Esophagus squamous epithelium (tissue), 5 donors: Measurements from ENCODE around the gene VAV3. TPM values are rescaled to one million over a fixed set of nuclear protein-coding genes. Genes with fewer than 3 reads are reported as not detected.
A peak's percentile ranks its signal among the peaks of the same experiment; 100 is the strongest.

ENCODE experiments used
- DNase-seq: peaks from one replicate; lab custom pipeline; 2025; lab: John Stamatoyannopoulos, UW
- H3K27ac ChIP-seq, 4 donors: fragments of 200-600 bp; sonication (generic); one replicate each; pipeline ENCODE4 v1.5.1; 2016 to 2019; ENCODE audit warnings: mild to moderate bottlenecking in 1 of 4
- H3K27me3 ChIP-seq, 4 donors: fragments of 200-600 bp; sonication (generic); 1 replicate in 3 of 4; 2 replicates in 1 of 4; pipeline versions ENCODE4 v1.5.1 to v1.6.0; 2017 to 2021; ENCODE audit warnings: antibody characterized with exemption in 1 of 4
- H3K36me3 ChIP-seq, 3 donors: fragments of 200-600 bp; sonication (generic); one replicate each; pipeline ENCODE4 v1.5.1; 2016 to 2019
- H3K4me1 ChIP-seq, 3 donors: fragments of 200-600 bp; sonication (generic); one replicate each; pipeline ENCODE4 v1.5.1; 2017 to 2019
- H3K4me3 ChIP-seq, 4 donors: fragments of 200-600 bp; sonication (generic); 1 replicate in 3 of 4; 2 replicates in 1 of 4; pipeline ENCODE4 v1.5.1; 2016 to 2019; ENCODE audit warnings: mild to moderate bottlenecking in 2 of 4, moderate library complexity in 1 of 4
- H3K9me3 ChIP-seq, 3 donors: fragments of 200-600 bp; sonication (generic); one replicate each; pipeline ENCODE4 v1.5.1; 2016 to 2019
- CTCF ChIP-seq, 6 experiments: fragments of 450-650 bp in 4 of 6; fragments of 200-600 bp in 2 of 6; sonication (generic) in 2 of 6; IDR thresholded peaks; one replicate each; pipeline ENCODE4 v1.5.1; 2016 to 2019; ENCODE audit warnings: antibody characterized with exemption in 6 of 6, mild to moderate bottlenecking in 4 of 6, moderate library complexity in 4 of 6
- POLR2A ChIP-seq, 4 donors: fragments of 450-650 bp; IDR thresholded peaks; one replicate each; pipeline ENCODE4 v1.6.1; 2017; ENCODE audit warnings: antibody characterized with exemption in 4 of 4, mild to moderate bottlenecking in 4 of 4, moderate library complexity in 3 of 4
- WGBS, 2 donors: methylation state at CpG; one replicate each; pipeline ENCODE4 v1.1.5; 2018; 5-methylcytosine and 5-hydroxymethylcytosine counted together
- intact Hi-C: fragments of 100-400 bp; cut with DNase I; formaldehyde crosslinking; loops from one replicate; pipeline ENCODE4 v1.15.0; 2022
- total RNA-seq, 4 donors: library from RNA; depleted of rRNA; stranded (reverse); fragments of >200 nt; gene quantifications; one replicate each; pipeline ENCODE4 v1.1.0, GENCODE V29; 2016
- donor health status: DM: yes; HTN: yes; CAD: no.

VAV3 gene
- total RNA-seq, 4 donors from 2014 or later = 43.4 to 126 (median 76.9) TPM

- peaks cover 0 to 7% (median 0%) of the 10 kb centered on the region in 3 donors for H3K36me3 ChIP-seq
- H3K27me3 ChIP-seq = no peaks in the 10 kb centered on the region
- TF ChIP-seq POLR2A (IDR thresholded peaks at IDR 0.05) = no peak
- no peak for TF ChIP-seq CTCF (IDR thresholded peaks at IDR 0.05)
- no peaks in the 10 kb centered on the region for H3K9me3 ChIP-seq
- peak overlapping the region in 3 of 4 donors; percentile 19 to 77 (median 55) for H3K27ac ChIP-seq
- no peak for DNase-seq
- 33 to 35% methylated on average over 5 to 6 of the region's 6 CpGs for WGBS, 2 donors
- intact Hi-C loops = no loop called here
- no peak overlapping the region for H3K4me3 ChIP-seq
- peaks cover 18 to 99% (median 22%) of the 10 kb centered on the region in 3 donors for H3K4me1 ChIP-seq
Measured at GRCh38 chr1:107668762-107669161, 296.2 kb downstream of the VAV3 start.

- intact Hi-C loops = no loop called here
- no peaks in the 10 kb centered on the region for H3K27me3 ChIP-seq
- H3K36me3 ChIP-seq = peaks cover 0 to 7% (median 0%) of the 10 kb centered on the region in 3 donors
- H3K4me3 ChIP-seq = no peak overlapping the region
- TF ChIP-seq POLR2A (IDR thresholded peaks at IDR 0.05) (no peak), CTCF (IDR thresholded peaks at IDR 0.05) (no peak)
- peak overlapping the region in 1 of 4 donors; percentile 13 for H3K27ac ChIP-seq
- no peaks in the 10 kb centered on the region for H3K9me3 ChIP-seq
- WGBS, 2 donors = 54 to 59% methylated on average over 5 of the region's 5 CpGs
- peaks cover 24 to 99% (median 29%) of the 10 kb centered on the region in 3 donors for H3K4me1 ChIP-seq
- no peak for DNase-seq
Measured at GRCh38 chr1:107666493-107666892, 298.5 kb downstream of the VAV3 start.

- intact Hi-C loops = no loop called here
- Histone ChIP-seq H3K27me3 (no peaks in the 10 kb centered on the region), H3K9me3 (no peaks in the 10 kb centered on the region), H3K4me1 (peaks cover 24 to 99% (median 29%) of the 10 kb centered on the region in 3 donors), H3K36me3 (peaks cover 0 to 7% (median 0%) of the 10 kb centered on the region in 3 donors), H3K4me3 (no peak overlapping the region), H3K27ac (peak overlapping the region in 1 of 4 donors; percentile 19)
- no peak for DNase-seq
- TF ChIP-seq CTCF (IDR thresholded peaks at IDR 0.05) (no peak), POLR2A (IDR thresholded peaks at IDR 0.05) (no peak)
- 64 to 72% methylated on average over 4 to 5 of the region's 5 CpGs for WGBS, 2 donors
Measured at GRCh38 chr1:107664982-107665925, 299.7 kb downstream of the VAV3 start.

- Histone ChIP-seq H3K27ac (peak overlapping the region in 3 of 4 donors; percentile 10 to 63 (median 14)), H3K4me1 (peaks cover 24 to 84% (median 26%) of the 10 kb centered on the region in 3 donors), H3K27me3 (no peaks in the 10 kb centered on the region), H3K36me3 (peaks cover 0 to 7% (median 0%) of the 10 kb centered on the region in 3 donors), H3K9me3 (no peaks in the 10 kb centered on the region), H3K4me3 (no peak overlapping the region)
- no peak for DNase-seq
- WGBS, 2 donors = 40 to 49% methylated on average over 2 of the region's 2 CpGs
- no peak for TF ChIP-seq CTCF (IDR thresholded peaks at IDR 0.05)
- no peak for TF ChIP-seq POLR2A (IDR thresholded peaks at IDR 0.05)
- intact Hi-C loops = no loop called here
Measured at GRCh38 chr1:107662971-107663370, 302.0 kb downstream of the VAV3 start.

- H3K9me3 ChIP-seq = no peaks in the 10 kb centered on the region
- H3K27me3 ChIP-seq = no peaks in the 10 kb centered on the region
- WGBS, 2 donors = 38 to 70% methylated on average over 7 of the region's 7 CpGs
- H3K36me3 ChIP-seq = peaks cover 0 to 7% (median 0%) of the 10 kb centered on the region in 3 donors
- intact Hi-C loops = no loop called here
- peak overlapping the region in 2 of 4 donors; percentile 7 to 63 for H3K27ac ChIP-seq
- peaks cover 14 to 82% (median 23%) of the 10 kb centered on the region in 3 donors for H3K4me1 ChIP-seq
- TF ChIP-seq CTCF (IDR thresholded peaks at IDR 0.05) (no peak), POLR2A (IDR thresholded peaks at IDR 0.05) (no peak)
- H3K4me3 ChIP-seq = no peak overlapping the region
- DNase-seq = no peak
Measured at GRCh38 chr1:107661158-107661557, 303.8 kb downstream of the VAV3 start.
